ENCODE data around the gene UTP14A.
"Not testable (repeated sequence)": the region's sequence is repeated elsewhere in the genome, so short reads cannot be mapped to it uniquely, and the experiment has no call there.

UTP14A gene

GRCh38 chrX:129905787-129906580, at the start of gene UTP14A:
UTP14A (plus strand) TSS chrX:129906164; CDS start chrX:129906211, 47 bp downstream.
- TF ChIP-seq CTCF (IDR thresholded peaks at IDR 0.05) = no peak
- TF ChIP-seq ZFX (IDR thresholded peaks at IDR 0.05; ENCODE audit: borderline replicate concordance) = no peak
- H3K27ac ChIP-seq = peak within 1 kb of the TSS; percentile 68

GRCh38 chrX:129859134-129859533, 46.8 kb upstream of the UTP14A start:
- H3K27ac ChIP-seq = not testable (repeated sequence)

GRCh38 chrX:129866321-129866720, 39.6 kb upstream of the UTP14A start:
- H3K27ac ChIP-seq = not testable (repeated sequence)

GRCh38 chrX:129872524-129872923, 33.4 kb upstream of the UTP14A start:
- TF ChIP-seq CTCF (IDR thresholded peaks at IDR 0.05) = no peak
- no peak for TF ChIP-seq ZFX (IDR thresholded peaks at IDR 0.05; ENCODE audit: borderline replicate concordance)
- no peak overlapping the region for H3K27ac ChIP-seq

- no peak overlapping the region for H3K27ac ChIP-seq
- no peak for TF ChIP-seq CTCF (IDR thresholded peaks at IDR 0.05)
- TF ChIP-seq ZFX (IDR thresholded peaks at IDR 0.05; ENCODE audit: borderline replicate concordance) = no peak
Measured at GRCh38 chrX:129875669-129876068, 30.3 kb upstream of the UTP14A start.

GRCh38 chrX:129876771-129877305, 29.1 kb upstream of the UTP14A start:
- no peak for TF ChIP-seq ZFX (IDR thresholded peaks at IDR 0.05; ENCODE audit: borderline replicate concordance)
- no peak for TF ChIP-seq CTCF (IDR thresholded peaks at IDR 0.05)
- H3K27ac ChIP-seq = no peak overlapping the region

- no peak overlapping the region for H3K27ac ChIP-seq
- TF ChIP-seq ZFX (IDR thresholded peaks at IDR 0.05; ENCODE audit: borderline replicate concordance) (no peak), CTCF (IDR thresholded peaks at IDR 0.05) (no peak)
Measured at GRCh38 chrX:129877401-129877800, 28.6 kb upstream of the UTP14A start.

- TF ChIP-seq ZFX (IDR thresholded peaks at IDR 0.05; ENCODE audit: borderline replicate concordance) = no peak
- TF ChIP-seq CTCF (IDR thresholded peaks at IDR 0.05) = no peak
- no peak overlapping the region for H3K27ac ChIP-seq
Measured at GRCh38 chrX:129900054-129900453, 5.9 kb upstream of the UTP14A start.

Measured in 22Rv1 (cell line).